ENCODE data around the gene PRDM7. TPM values are rescaled to one million over a fixed set of nuclear protein-coding genes. Genes with fewer than 3 reads are reported as not detected.

Gene PRDM7
- total and polyA plus RNA-seq, 5 donors from 2014 or later: not detected

DNA sequence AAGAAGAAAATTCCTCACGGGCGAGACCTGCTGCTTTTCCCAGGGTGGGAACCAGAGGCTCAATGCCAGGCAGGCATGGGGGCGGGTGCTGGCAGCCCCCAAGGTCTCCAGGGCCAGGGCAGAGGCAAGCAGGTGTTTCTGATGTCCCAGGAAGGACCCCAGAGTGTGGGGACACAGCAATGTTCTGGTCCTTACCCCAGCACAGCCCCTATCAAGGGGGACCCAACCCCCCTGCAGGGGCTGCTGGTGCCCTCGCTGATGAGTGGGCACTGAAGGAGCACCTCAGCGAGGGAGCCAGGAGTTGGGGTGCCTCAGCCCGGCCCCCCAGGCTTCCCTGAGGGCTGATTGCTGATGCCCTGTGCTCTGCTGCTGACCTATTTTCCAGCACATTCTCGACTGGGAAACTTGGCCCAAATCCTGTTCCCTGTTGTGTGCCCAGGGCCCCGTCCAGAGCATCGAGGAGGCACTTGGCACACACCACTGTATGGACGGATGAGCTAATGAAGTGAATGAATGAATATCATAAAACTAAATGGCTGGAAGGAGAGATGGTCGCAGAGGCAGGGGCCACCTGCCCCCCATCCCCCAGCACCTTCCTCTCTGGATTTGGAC is 60.7 kb downstream of the PRDM7 start:
- Mint-ChIP-seq H3K36me3 (no peaks in the 10 kb centered on the region), H3K9me3 (peaks cover 0 to 3% (median 0%) of the 10 kb centered on the region in 7 donors), H3K27ac (no peak overlapping the region), H3K4me3 (no peak overlapping the region), H3K4me1 (peaks cover 0 to 20% (median 2%) of the 10 kb centered on the region in 4 donors), H3K27me3 (peaks cover 33% of the 10 kb centered on the region)
- Histone ChIP-seq H3K27me3 (ENCODE audit: control insufficient read depth, insufficient read depth, low read length) (no peaks in the 10 kb centered on the region), H3K9me3 (ENCODE audit: control insufficient read depth in 2 of 2, low read length in 2 of 2) (no peaks in the 10 kb centered on the region), H3K36me3 (ENCODE audit: control insufficient read depth, insufficient read depth, low read length) (no peaks in the 10 kb centered on the region), H3K27ac (ENCODE audit: insufficient read depth, low read length, poor library complexity, severe bottlenecking) (no peak overlapping the region), H3K4me1 (ENCODE audit: control insufficient read depth, insufficient read depth, low read length, poor library complexity, severe bottlenecking) (peaks cover 14% of the 10 kb centered on the region), H3K4me3 (ENCODE audit: low read depth, low read length) (no peak overlapping the region)
- ATAC-seq (ENCODE audit: low read depth in 2 of 2): no peak
- DNase-seq: no peak

- ATAC-seq (ENCODE audit: low read depth in 2 of 2): no peak
- Histone ChIP-seq H3K4me3 (ENCODE audit: low read depth, low read length) (no peak overlapping the region), H3K27me3 (ENCODE audit: control insufficient read depth, insufficient read depth, low read length) (no peaks in the 10 kb centered on the region), H3K27ac (ENCODE audit: insufficient read depth, low read length, poor library complexity, severe bottlenecking) (no peak overlapping the region), H3K4me1 (ENCODE audit: control insufficient read depth, insufficient read depth, low read length, poor library complexity, severe bottlenecking) (peaks cover 14% of the 10 kb centered on the region), H3K36me3 (ENCODE audit: control insufficient read depth, insufficient read depth, low read length) (no peaks in the 10 kb centered on the region), H3K9me3 (ENCODE audit: control insufficient read depth in 2 of 2, low read length in 2 of 2) (no peaks in the 10 kb centered on the region)
- Mint-ChIP-seq H3K4me3 (peak overlapping the region in 1 of 4 donors; percentile 19), H3K27me3 (peaks cover 31% of the 10 kb centered on the region), H3K4me1 (peaks cover 0 to 16% (median 2%) of the 10 kb centered on the region in 4 donors), H3K9me3 (peaks cover 0 to 3% (median 0%) of the 10 kb centered on the region in 7 donors), H3K27ac (peak overlapping the region in 1 of 3 donors; percentile 68), H3K36me3 (no peaks in the 10 kb centered on the region)
- DNase-seq: no peak
These were observed 61.4 kb downstream of the PRDM7 start for GRCh38 chr16:90015586-90016338.

- H3K36me3 Mint-ChIP-seq: no peaks in the 10 kb centered on the region
- no peak overlapping the region for H3K27ac ChIP-seq (ENCODE audit: insufficient read depth, low read length, poor library complexity, severe bottlenecking)
- H3K27ac Mint-ChIP-seq: peak overlapping the region in 1 of 3 donors; percentile 26
These were observed 64.0 kb downstream of the PRDM7 start for GRCh38 chr16:90012991-90013745.

DNA sequence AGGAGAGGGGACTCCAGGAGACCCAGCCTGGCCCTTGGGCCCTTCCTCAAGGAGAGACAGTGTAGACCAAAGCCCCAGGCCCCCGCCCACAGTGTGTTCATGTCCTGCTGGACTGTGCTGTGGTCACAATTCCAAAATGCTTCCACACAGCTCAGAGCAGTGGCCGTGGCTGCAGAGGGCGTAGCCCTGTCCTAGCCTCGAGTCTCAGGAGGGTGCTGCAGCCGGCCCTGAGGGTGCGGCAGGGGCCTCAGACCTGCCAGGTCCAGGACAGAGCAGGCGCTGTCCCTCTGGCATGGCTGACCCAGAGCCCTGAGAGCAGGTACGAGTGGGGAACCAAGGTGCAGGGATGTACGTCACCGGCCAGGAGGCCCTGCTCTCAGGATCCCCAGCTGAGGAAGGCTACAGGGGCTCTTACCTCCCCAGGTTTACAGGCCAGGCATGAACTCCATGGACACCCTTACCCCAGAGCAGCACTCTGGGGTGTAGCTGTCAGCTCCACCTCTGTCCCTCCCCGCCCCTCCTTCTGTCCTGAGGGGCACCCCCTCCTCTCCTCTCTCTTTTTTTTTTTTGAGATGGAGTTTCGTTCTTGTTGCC is 65.1 kb downstream of the PRDM7 start:
- Mint-ChIP-seq H3K36me3 (no peaks in the 10 kb centered on the region), H3K4me3 (no peak overlapping the region), H3K9me3 (no peaks in the 10 kb centered on the region), H3K27me3 (peaks cover 12% of the 10 kb centered on the region), H3K4me1 (peaks cover 0 to 27% (median 6%) of the 10 kb centered on the region in 4 donors), H3K27ac (no peak overlapping the region)
- Histone ChIP-seq H3K27me3 (ENCODE audit: control insufficient read depth, insufficient read depth, low read length) (no peaks in the 10 kb centered on the region), H3K4me1 (ENCODE audit: control insufficient read depth, insufficient read depth, low read length, poor library complexity, severe bottlenecking) (peaks cover 15% of the 10 kb centered on the region), H3K27ac (ENCODE audit: insufficient read depth, low read length, poor library complexity, severe bottlenecking) (no peak overlapping the region), H3K9me3 (ENCODE audit: control insufficient read depth in 2 of 2, low read length in 2 of 2) (no peaks in the 10 kb centered on the region), H3K4me3 (ENCODE audit: low read depth, low read length) (no peak overlapping the region), H3K36me3 (ENCODE audit: control insufficient read depth, insufficient read depth, low read length) (no peaks in the 10 kb centered on the region)
- DNase-seq (no peak), ATAC-seq (ENCODE audit: low read depth in 2 of 2) (no peak)

More at GRCh38 chr16:90012991-90013745, 64.0 kb downstream of the PRDM7 start:
- DNase-seq (no peak), ATAC-seq (ENCODE audit: low read depth in 2 of 2) (no peak)
- Histone ChIP-seq H3K27me3 (ENCODE audit: control insufficient read depth, insufficient read depth, low read length) (no peaks in the 10 kb centered on the region), H3K4me1 (ENCODE audit: control insufficient read depth, insufficient read depth, low read length, poor library complexity, severe bottlenecking) (peaks cover 15% of the 10 kb centered on the region), H3K36me3 (ENCODE audit: control insufficient read depth, insufficient read depth, low read length) (no peaks in the 10 kb centered on the region), H3K4me3 (ENCODE audit: low read depth, low read length) (no peak overlapping the region), H3K9me3 (ENCODE audit: control insufficient read depth in 2 of 2, low read length in 2 of 2) (no peaks in the 10 kb centered on the region)
- no peaks in the 10 kb centered on the region for H3K9me3 Mint-ChIP-seq
- H3K27me3 Mint-ChIP-seq: peaks cover 20% of the 10 kb centered on the region
- peaks cover 0 to 24% (median 6%) of the 10 kb centered on the region in 4 donors for H3K4me1 Mint-ChIP-seq
- H3K4me3 Mint-ChIP-seq: no peak overlapping the region

GRCh38 chr16:90011508-90011819 is 65.7 kb downstream of the PRDM7 start:
- Histone ChIP-seq H3K4me3 (ENCODE audit: low read depth, low read length) (no peak overlapping the region), H3K4me1 (ENCODE audit: control insufficient read depth, insufficient read depth, low read length, poor library complexity, severe bottlenecking) (peaks cover 15% of the 10 kb centered on the region), H3K9me3 (ENCODE audit: control insufficient read depth in 2 of 2, low read length in 2 of 2) (no peaks in the 10 kb centered on the region), H3K36me3 (ENCODE audit: control insufficient read depth, insufficient read depth, low read length) (no peaks in the 10 kb centered on the region), H3K27me3 (ENCODE audit: control insufficient read depth, insufficient read depth, low read length) (no peaks in the 10 kb centered on the region), H3K27ac (ENCODE audit: insufficient read depth, low read length, poor library complexity, severe bottlenecking) (no peak overlapping the region)
- Mint-ChIP-seq H3K4me1 (peaks cover 0 to 27% (median 6%) of the 10 kb centered on the region in 4 donors), H3K36me3 (no peaks in the 10 kb centered on the region), H3K27ac (no peak overlapping the region), H3K9me3 (no peaks in the 10 kb centered on the region), H3K27me3 (peaks cover 10% of the 10 kb centered on the region), H3K4me3 (no peak overlapping the region)
- no peak for ATAC-seq (ENCODE audit: low read depth in 2 of 2)
- DNase-seq: no peak

DNA sequence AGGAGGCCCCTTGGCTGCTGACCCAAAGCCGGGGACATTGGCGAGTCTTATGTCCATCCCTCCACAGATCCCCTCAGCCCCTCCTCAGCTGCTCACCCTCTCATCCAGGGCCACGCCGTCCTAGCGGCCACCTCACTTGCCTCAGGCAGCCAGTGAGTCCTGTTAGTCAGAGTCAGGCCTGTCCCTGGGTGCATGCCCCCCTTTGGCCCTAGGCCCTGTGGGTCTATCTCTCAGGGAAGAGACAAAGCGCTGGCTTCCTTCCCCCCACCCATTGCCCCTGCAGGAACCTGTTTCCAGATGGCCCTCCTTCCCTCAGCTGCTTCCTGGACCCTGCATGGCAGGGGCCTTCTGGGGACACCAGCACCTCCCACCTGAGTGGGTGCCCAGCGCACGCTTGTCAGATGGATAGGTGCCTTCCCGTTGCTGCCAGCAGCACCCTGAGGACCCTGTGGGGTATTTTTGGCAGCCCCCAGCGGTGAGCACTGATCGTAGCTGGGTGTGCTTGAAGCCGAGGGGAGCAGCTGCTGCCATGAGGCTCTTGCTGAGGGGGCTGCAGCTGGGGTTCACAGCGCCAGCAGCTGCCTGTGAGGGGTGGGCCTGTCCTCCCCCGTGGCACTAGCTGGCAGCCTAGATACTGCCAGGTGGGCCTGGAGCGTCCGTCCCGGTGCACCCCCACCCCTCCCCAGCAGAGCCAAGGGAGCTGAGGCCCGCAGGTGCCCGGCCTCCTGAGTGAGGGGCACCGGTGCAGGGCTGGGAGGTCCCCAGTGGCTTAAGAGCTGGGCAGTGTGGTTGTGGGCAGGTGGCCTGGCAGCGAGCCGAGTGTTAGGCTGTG is 66.2 kb downstream of the PRDM7 start:
- no peak for ATAC-seq (ENCODE audit: low read depth in 2 of 2)
- H3K27me3 ChIP-seq (ENCODE audit: control insufficient read depth, insufficient read depth, low read length): no peaks in the 10 kb centered on the region
- Mint-ChIP-seq H3K36me3 (no peaks in the 10 kb centered on the region), H3K9me3 (no peaks in the 10 kb centered on the region), H3K27ac (peak overlapping the region in 1 of 3 donors; percentile 75), H3K4me1 (peaks cover 0 to 27% (median 6%) of the 10 kb centered on the region in 4 donors), H3K4me3 (peak overlapping the region in 2 of 4 donors; percentile 29 to 43), H3K27me3 (peaks cover 10% of the 10 kb centered on the region)
- H3K9me3 ChIP-seq (ENCODE audit: control insufficient read depth in 2 of 2, low read length in 2 of 2): no peaks in the 10 kb centered on the region
- no peaks in the 10 kb centered on the region for H3K36me3 ChIP-seq (ENCODE audit: control insufficient read depth, insufficient read depth, low read length)
- no peak overlapping the region for H3K27ac ChIP-seq (ENCODE audit: insufficient read depth, low read length, poor library complexity, severe bottlenecking)
- H3K4me3 ChIP-seq (ENCODE audit: low read depth, low read length): no peak overlapping the region
- H3K4me1 ChIP-seq (ENCODE audit: control insufficient read depth, insufficient read depth, low read length, poor library complexity, severe bottlenecking): peaks cover 15% of the 10 kb centered on the region
- DNase-seq: no peak
